DMS153 treated with DMSO at 0.1 percent for 48 hours (cell line): ENCODE data around the gene OR56B1.
"Not testable (repeated sequence)": the region's sequence is repeated elsewhere in the genome, so short reads cannot be mapped to it uniquely, and the experiment has no call there.

ENCODE experiments used
- DNase-seq: peaks from one replicate; lab custom pipeline; 2025; ENCODE audit not compliant: unreplicated experiment; lab: John Stamatoyannopoulos, UW

Gene OR56B1

DNA sequence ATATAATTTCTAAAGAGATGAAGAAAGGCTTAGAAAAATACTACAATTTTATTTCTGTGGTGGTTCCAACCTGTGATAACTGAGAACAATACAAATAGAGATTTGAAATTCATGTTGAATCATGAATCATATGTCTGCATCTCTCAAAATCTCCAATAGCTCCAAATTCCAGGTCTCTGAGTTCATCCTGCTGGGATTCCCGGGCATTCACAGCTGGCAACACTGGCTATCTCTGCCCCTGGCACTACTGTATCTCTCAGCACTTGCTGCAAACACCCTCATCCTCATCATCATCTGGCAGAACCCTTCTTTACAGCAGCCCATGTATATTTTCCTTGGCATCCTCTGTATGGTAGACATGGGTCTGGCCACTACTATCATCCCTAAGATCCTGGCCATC, at the start of gene OR56B1:
TSS of gene OR56B1 (plus strand) at position 53 of the 400 bp plus-strand sequence. CDS start at position 122, 69 bp downstream.
- no peak for DNase-seq

GRCh38 chr11:5688482-5688881, 47.8 kb upstream of the OR56B1 start:
- DNase-seq: no peak

DNA sequence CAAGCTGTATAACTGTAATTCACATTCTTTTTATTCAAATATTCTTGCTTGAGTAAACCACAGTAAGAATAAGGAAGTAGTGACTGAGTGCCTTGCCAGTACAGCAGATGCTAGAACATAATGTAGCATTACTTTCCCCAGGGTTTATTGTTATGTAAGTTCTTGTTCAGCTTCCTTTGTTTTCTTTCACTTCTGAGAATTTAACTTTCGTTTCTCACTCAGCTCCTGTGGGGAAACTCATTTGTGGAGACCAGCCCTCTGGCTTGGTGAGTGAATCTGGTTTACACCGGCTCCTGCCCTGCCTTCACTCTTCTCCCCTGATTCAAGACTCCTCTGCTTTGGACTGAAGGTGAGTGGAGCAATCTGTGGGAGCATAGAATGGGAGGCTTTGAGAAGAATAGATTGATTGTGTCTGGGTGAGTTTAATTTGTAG, 46.7 kb upstream of the OR56B1 start, which contains the start of gene TRIM22:
TSS of gene TRIM22 (plus strand) at position 240 of the 433 bp plus-strand sequence. CDS start 6,443 bp downstream, outside the sequence.
- DNase-seq: no peak

GRCh38 chr11:5690216-5690615, 46.0 kb upstream of the OR56B1 start:
- no peak for DNase-seq

DNA sequence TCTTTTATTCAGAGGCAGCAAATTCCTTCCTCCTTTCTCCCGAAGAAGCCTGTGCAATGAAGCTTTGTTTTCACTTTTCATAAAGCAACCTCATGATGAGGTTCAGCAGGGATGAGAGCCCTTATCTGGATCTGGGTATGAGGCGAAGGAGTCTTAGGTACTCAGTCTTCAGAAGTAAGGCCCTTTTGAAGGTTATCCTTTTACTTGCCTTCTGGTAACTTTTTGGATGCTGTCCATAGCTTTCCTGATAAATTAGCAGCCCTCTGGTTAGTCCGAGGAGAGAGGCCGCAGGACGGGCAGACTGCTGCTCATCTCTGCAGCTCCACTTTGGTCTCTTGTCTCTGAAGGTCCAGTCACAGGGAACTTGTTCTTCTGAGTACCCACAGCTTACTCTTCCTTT, 45.5 kb upstream of the OR56B1 start:
- DNase-seq: no peak

- not testable (repeated sequence) for DNase-seq
Observed at GRCh38 chr11:5691238-5691963, 44.8 kb upstream of the OR56B1 start.

DNA sequence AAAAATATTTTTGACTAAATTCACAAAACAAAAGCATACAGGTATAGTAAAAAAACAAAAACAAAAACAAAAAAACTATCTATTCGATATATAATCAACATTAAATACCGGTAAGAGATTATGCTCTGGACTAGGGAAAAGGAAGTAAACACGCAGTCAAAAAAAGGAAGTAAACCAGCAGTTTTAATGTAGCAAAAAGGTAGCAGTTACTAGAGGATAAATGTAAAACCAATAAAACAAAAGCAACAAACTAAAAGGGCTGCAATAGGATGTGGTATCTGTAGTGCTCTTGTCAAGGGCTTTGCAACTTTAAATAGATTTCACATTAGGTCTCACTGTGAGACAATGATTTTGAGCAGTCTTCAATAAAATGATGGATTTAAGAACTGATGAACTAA, 44.3 kb upstream of the OR56B1 start:
- DNase-seq: no peak

GRCh38 chr11:5694642-5695041, 41.6 kb upstream of the OR56B1 start:
- DNase-seq: no peak

- no peak for DNase-seq
Observed at GRCh38 chr11:5695580-5695979, 40.7 kb upstream of the OR56B1 start.

GRCh38 chr11:5696210-5696609, 40.0 kb upstream of the OR56B1 start:
- no peak for DNase-seq

DNA sequence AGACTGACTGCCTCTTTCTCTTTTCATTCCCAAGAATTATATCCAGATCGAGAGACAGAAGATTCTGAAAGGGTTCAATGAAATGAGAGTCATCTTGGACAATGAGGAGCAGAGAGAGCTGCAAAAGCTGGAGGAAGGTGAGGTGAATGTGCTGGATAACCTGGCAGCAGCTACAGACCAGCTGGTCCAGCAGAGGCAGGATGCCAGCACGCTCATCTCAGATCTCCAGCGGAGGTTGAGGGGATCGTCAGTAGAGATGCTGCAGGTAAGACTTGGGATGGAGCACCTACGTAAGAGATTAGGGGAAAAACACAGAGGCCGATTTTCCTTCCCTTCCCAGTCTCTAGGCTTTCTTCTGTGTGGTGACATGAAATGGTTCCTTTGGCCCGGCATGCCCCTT, 38.0 kb upstream of the OR56B1 start:
- no peak for DNase-seq

DNA sequence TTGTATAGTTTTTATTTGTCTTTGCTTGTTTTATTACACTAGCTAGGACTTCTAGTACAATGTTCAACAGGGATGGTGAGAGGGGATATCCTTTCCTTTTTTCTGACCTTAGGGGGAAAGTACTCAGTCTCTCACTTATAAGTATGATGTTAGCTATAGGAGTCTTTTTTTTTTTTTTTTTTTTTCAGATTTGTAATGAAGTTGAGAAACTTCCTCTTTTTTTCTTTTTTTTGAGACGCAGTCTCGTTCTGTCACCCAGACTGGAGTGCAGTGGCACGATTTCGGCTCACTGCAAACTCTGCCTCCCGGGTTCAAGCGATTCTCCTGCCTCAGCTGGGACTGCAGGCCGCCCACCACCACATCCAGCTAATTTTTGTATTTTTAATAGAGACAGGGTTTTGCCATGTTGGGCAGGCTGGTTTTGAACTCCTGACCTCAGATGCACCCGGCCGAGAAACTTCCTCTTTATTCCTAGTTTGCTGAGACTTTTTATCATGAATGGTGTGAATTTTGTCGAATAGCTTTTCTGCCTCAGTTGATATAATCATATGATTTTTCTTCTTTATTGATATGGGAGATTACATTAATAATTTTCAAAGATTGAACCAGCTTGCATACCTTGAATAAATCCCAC, 35.7 kb upstream of the OR56B1 start:
- DNase-seq: no peak

GRCh38 chr11:5701055-5701577, 35.1 kb upstream of the OR56B1 start:
- no peak for DNase-seq

- no peak for DNase-seq
Observed at GRCh38 chr11:5703741-5704536, 32.3 kb upstream of the OR56B1 start.

- no peak for DNase-seq
Observed at GRCh38 chr11:5705688-5706087, 30.6 kb upstream of the OR56B1 start.

- DNase-seq: no peak
Observed at GRCh38 chr11:5712507-5712906, 23.7 kb upstream of the OR56B1 start.

DNA sequence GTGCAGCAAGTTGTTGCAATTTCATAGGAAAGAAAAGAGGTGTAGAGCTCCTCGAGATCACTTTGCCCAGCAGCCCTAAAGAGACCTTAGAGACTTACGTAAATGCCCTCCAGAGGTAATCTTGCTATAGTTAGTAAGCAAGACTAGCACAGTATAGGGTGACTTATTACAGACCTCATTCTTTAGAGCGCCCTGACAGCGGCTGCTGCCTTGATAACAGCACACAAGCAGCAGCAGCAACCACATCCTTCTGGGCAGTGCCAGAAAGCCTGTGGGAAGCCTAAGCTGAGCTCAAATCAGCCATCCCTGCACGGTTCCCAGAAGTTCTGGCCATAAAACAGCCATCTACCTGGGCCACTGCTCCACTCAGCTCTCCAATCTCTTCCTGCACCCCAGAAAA, 22.6 kb upstream of the OR56B1 start:
- DNase-seq: no peak

DNA sequence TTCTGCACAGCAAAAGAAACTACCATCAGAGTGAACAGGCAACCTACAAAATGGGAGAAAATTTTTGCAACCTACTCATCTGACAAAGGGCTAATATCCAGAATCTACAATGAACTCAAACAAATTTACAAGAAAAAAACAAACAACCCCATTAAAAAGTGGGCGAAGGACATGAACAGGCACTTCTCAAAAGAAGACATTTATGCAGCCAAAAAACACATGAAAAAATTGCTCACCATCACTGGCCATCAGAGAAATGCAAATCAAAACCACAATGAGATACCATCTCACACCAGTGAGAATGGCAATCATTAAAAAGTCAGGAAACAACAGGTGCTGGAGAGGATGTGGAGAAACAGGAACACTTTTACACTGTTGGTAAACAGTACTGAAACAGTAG, 19.7 kb upstream of the OR56B1 start:
- DNase-seq: not testable (repeated sequence)

DNA sequence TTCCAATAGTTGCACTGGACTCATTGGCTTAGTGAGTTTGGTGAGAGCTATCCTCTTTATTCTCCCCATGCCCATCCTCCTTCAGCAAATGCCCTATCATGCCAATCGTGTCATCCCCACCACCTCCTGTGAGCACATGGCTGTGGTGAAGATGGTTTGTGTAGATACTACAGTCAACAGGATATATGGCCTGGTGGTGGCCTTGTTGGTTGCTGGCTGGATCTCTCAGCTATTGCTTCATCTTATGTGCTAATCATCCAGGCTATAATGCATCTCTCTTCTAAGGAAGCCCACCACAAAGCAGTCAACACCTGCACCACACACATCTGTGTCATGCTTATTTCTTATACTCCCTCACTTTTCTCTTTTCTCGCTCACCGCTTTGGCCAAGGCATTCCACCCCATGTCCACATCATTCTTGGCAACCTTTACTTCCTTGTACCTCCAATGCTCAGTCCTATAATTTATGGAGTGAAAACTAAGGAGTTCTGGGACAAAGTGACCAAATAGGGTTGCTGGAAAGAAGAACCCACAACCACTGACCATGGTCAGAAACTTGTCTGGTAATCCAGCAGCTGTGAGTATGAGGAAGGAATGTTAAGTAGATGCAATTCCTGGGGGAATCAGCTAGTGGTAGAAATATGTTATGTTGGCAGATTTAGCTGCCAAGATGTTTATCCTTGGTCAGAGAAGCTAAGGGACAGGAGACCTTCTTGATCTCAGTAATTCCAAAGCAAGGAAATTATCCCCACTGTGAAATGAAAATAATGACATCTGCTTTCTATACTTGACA, 16.3 kb upstream of the OR56B1 start:
- DNase-seq: no peak

DNA sequence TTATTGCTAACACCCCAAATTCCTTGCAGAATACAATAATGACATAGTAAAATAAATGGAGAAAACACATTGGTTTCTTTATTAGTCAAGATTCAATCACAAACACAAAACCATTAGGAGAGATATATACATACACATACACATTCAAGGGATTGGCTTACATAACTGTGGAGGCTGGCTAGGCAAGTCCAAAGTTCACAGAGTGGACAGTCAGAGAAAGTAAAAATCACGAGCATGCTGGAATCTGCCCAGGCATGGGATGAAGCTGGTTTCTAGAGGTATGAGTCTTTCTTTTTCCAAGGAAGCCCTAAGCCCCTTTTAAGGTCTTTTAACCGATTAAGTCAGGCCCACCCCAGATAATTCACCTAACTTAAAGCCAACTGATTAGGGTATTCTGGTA, 13.6 kb upstream of the OR56B1 start:
- DNase-seq: no peak

GRCh38 chr11:5726351-5726750, 9.9 kb upstream of the OR56B1 start:
- DNase-seq: no peak
